ENCODE results near the gene ZNF282. TPM values are rescaled to one million over a fixed set of nuclear protein-coding genes. Genes with fewer than 3 reads are reported as not detected.

Gene ZNF282
- total RNA-seq (2021), result 39.0 and 39.9 TPM in 2 replicates
- long read RNA-seq, partial matches to known transcripts, result 1 of 8 reads
- long read RNA-seq, other reads (novel, unspliced or antisense), result 7 of 8 reads

DNA sequence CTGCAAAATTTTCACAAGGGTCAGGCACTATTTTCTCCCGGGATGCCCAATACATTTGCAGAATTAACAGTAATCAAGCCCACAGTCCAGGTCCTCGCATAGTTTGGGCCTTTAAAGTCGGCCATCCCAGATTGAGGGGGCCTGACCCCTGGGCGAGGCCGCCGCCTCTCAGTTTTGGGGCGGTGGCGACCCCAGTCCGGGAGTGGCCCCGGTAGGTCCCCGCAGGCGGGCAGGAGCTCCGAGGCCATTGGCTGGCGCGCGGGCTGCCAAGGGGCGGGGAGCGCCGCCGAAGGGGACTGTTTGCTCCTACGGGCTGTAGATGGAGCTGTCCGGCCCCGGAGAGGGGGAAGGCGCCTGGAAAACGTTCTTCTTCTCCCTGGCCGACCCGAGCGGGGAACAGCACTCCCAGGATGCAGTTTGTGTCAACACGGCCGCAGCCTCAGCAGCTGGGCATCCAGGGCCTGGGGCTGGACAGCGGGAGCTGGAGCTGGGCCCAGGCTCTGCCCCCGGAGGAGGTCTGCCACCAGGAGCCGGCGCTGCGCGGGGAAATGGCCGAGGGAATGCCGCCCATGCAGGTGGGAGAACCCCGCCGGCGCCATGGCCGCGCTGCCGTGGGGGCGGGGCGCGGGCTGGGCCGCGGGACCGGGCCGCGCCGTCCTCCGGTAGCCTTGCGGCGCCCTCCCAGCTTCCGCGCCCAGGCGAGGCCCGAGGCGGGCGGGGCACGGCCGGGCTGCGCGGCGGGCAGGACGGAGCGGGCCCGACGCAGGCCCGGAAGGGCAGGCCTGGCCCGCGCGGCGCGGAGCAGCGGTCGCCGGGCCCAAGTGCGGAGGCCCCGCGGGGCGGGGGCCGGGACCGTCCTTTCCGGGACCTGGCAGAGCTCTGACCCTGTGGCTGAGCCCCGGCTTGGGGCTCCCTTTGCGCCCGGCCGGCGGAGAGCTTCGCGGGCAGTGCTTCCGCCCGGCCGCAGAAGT lies at the start of gene ZNF282:
ZNF282 (plus strand) TSS at position 367 of the 971 bp plus-strand sequence; CDS start at position 411, 44 bp downstream.
- peaks cover 3% of the 10 kb centered on the region; the same call in 1 of the 2 replicates for H3K79me2 ChIP-seq (ENCODE audit: insufficient read depth, low read length)
- H3K18ac ChIP-seq (ENCODE audit: insufficient read length, low read depth, low read length), result peak within 1 kb of the TSS; percentile 44
- H3K27ac Mint-ChIP-seq, result peak within 1 kb of the TSS in 2 of 3 experiments; percentile 87 to 93; a peak in 6 of 7 replicates
- no peak within 1 kb of the TSS for H3T11ph ChIP-seq (ENCODE audit: low read length)
- H3K27me3 Mint-ChIP-seq (ENCODE audit: low read depth), result no peaks in the 10 kb centered on the region
- H2AK5ac ChIP-seq (ENCODE audit: insufficient read length, low read length), result no peak within 1 kb of the TSS
- peaks cover 7% of the 10 kb centered on the region for H3K23me2 ChIP-seq (ENCODE audit: insufficient read length, low read depth, low read length, poor library complexity, severe bottlenecking)
- H2BK5ac ChIP-seq (ENCODE audit: insufficient read length, low read length), result no peak within 1 kb of the TSS
- H3K4me1 Mint-ChIP-seq, result peaks cover 12 to 21% of the 10 kb centered on the region in 2 experiments
- H2BK120ac ChIP-seq (ENCODE audit: low read depth, low read length, poor library complexity, severe bottlenecking), result no peak within 1 kb of the TSS
- H3K27me3 ChIP-seq (ENCODE audit: insufficient read depth, low read length), result no peaks in the 10 kb centered on the region
- no peak within 1 kb of the TSS for H2BK12ac ChIP-seq (ENCODE audit: insufficient read length, low read depth, low read length)
- no peak within 1 kb of the TSS for H3K27ac ChIP-seq (ENCODE audit: insufficient read length, low read depth, low read length)
- TF ChIP-seq, protein P1, sequence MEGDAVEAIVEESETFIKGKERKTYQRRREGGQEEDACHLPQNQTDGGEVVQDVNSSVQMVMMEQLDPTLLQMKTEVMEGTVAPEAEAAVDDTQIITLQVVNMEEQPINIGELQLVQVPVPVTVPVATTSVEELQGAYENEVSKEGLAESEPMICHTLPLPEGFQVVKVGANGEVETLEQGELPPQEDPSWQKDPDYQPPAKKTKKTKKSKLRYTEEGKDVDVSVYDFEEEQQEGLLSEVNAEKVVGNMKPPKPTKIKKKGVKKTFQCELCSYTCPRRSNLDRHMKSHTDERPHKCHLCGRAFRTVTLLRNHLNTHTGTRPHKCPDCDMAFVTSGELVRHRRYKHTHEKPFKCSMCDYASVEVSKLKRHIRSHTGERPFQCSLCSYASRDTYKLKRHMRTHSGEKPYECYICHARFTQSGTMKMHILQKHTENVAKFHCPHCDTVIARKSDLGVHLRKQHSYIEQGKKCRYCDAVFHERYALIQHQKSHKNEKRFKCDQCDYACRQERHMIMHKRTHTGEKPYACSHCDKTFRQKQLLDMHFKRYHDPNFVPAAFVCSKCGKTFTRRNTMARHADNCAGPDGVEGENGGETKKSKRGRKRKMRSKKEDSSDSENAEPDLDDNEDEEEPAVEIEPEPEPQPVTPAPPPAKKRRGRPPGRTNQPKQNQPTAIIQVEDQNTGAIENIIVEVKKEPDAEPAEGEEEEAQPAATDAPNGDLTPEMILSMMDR (conservative IDR thresholded peaks at IDR 0.05), result peak; percentile 71
- no peaks in the 10 kb centered on the region for H3K4me1 ChIP-seq (ENCODE audit: insufficient read depth, low read length)
- no peak within 1 kb of the TSS for H2BK15ac ChIP-seq (ENCODE audit: low read depth, low read length)
- peaks cover 24 to 37% (median 35%) of the 10 kb centered on the region in 3 experiments for H3K36me3 Mint-ChIP-seq (ENCODE audit: insufficient read depth in 1 of 3, low read depth in 3 of 3)
- H3K14ac ChIP-seq (ENCODE audit: insufficient read depth, low read length), result peak within 1 kb of the TSS; percentile 90
- H3K4me3 Mint-ChIP-seq, result peak within 1 kb of the TSS; percentile 89 to 95
- peak within 1 kb of the TSS; percentile 53 for H3K4me2 ChIP-seq (ENCODE audit: insufficient read depth, insufficient read length, low read length)
- no peak within 1 kb of the TSS for H3K56ac ChIP-seq (ENCODE audit: insufficient read length, low read depth, low read length)
- H3K23ac ChIP-seq (ENCODE audit: insufficient read length, low read depth, low read length), result no peak within 1 kb of the TSS
- H3K9me3 Mint-ChIP-seq, result no peaks in the 10 kb centered on the region; a peak in 1 of 5 replicates
- peak within 1 kb of the TSS; percentile 77 for H3K9ac ChIP-seq (ENCODE audit: extremely low read depth, insufficient read length, low read length)
- H4K20me1 ChIP-seq (ENCODE audit: control insufficient read depth, insufficient read depth, insufficient read length), result no peaks in the 10 kb centered on the region
- no peak within 1 kb of the TSS for H4K5ac ChIP-seq (ENCODE audit: insufficient read length, low read depth, low read length)
- peaks cover 3% of the 10 kb centered on the region for H3K79me1 ChIP-seq (ENCODE audit: insufficient read depth, low read depth, low read length, poor library complexity, severe bottlenecking)
- no peak within 1 kb of the TSS for H4K91ac ChIP-seq (ENCODE audit: insufficient read length, low read depth, low read length)
- no peak within 1 kb of the TSS for H3K4ac ChIP-seq (ENCODE audit: low read depth, low read length)
- H2BK20ac ChIP-seq (ENCODE audit: low read depth, low read length, poor library complexity, severe bottlenecking), result no peak within 1 kb of the TSS
- no peak within 1 kb of the TSS for H2AFZ ChIP-seq (ENCODE audit: low read length)
- H3K9me3 ChIP-seq (ENCODE audit: control insufficient read depth, low read depth, low read length), result no peaks in the 10 kb centered on the region
- WGBS (ENCODE audit: extremely low coverage, insufficient read length, low lambda C conversion rate), result no CpG with 5 or more reads among the region's 97 CpGs
- DNase-seq, result peak; percentile 94
- H4K8ac ChIP-seq (replicated peaks; ENCODE audit: insufficient read length, low read depth, low read length), result no peak within 1 kb of the TSS

Measured in H9 (cell line).